A549 (cell line): ENCODE results near the gene ZNF362. TPM values are rescaled to one million over a fixed set of nuclear protein-coding genes. Genes with fewer than 3 reads are reported as not detected.

Experiments used
- ATAC-seq, 2 experiments: fragments of 200-7000 bp in 1 of 2; fragments of >200 bp in 1 of 2; cut with Nextera tagmentation in 1 of 2; cut with Tn5 transposase in 1 of 2; 3 replicates each; pipeline versions ENCODE4 v1.8.0 to v1.9.1; 2018 to 2020; ENCODE audit warnings: mild to moderate bottlenecking in 1 of 2, moderate library complexity in 1 of 2
- CTCF ChIA-PET: fragments of 300-600 bp; sonication (Branson Sonifier 250); formaldehyde crosslinking; extraction: SDS; loops from one replicate; lab custom pipeline; 2021; ENCODE audit warnings: antibody characterized with exemption, inconsistent platforms; lab: Yijun Ruan, JAX
- POLR2A ChIA-PET: fragments of 350-600 bp; formaldehyde crosslinking; extraction: SDS; loops from one replicate; lab custom pipeline; 2021; ENCODE audit warnings: antibody characterized with exemption, inconsistent platforms; lab: Yijun Ruan, JAX
- DNase-seq, 2 experiments: peaks; one replicate each; pipeline versions ENCODE4 v3.0.0 to v3.0.0-alpha.2; 2011 to 2016; ENCODE audit warnings: low read depth in 1 of 2, low spot score in 1 of 2
- FAIRE-seq: peaks from 2 replicates; lab custom pipeline; 2011; peaks lifted over from hg19 to GRCh38; lab: Jason Lieb, UNC
- H3K27ac ChIP-seq, 2 experiments: fragments of >200 bp; sonication (Bioruptor Twin); formaldehyde crosslinking; 3 replicates each; pipeline ENCODE4 v1.5.1; 2016 to 2017
- H3K4me1 ChIP-seq: fragments of >200 bp; sonication (Bioruptor Twin); formaldehyde crosslinking; 3 replicates; pipeline ENCODE4 v1.6.1; 2016
- H3K4me2 ChIP-seq: fragments of >200 bp; sonication (Bioruptor Twin); formaldehyde crosslinking; 3 replicates; pipeline ENCODE4 v1.6.1; 2016
- H3K4me3 ChIP-seq: fragments of >200 bp; sonication (Bioruptor Twin); formaldehyde crosslinking; 3 replicates; pipeline ENCODE4 v1.5.1; 2016
- H3K9me3 ChIP-seq: fragments of >200 bp; sonication (Bioruptor Twin); formaldehyde crosslinking; 3 replicates; pipeline ENCODE4 v1.6.1; 2016
- CBX8 ChIP-seq: fragments of 200-600 bp; sonication (generic); IDR thresholded peaks from 2 replicates; pipeline ENCODE4 v1.6.1; 2016
- CHD2 ChIP-seq: fragments of 150-350 bp; IDR thresholded peaks from 2 replicates; pipeline ENCODE4 v1.6.1; 2014; ENCODE audit warnings: low read length; ENCODE audit not compliant: partially characterized antibody
- ESRRA ChIP-seq: fragments of 150-350 bp; IDR thresholded peaks from 2 replicates; pipeline ENCODE4 v1.6.1; 2014; ENCODE audit warnings: mild to moderate bottlenecking, low read length, borderline replicate concordance
- FOSB ChIP-seq: fragments of 250-450 bp; sonication (Bioruptor Pico); IDR thresholded peaks from 2 replicates; pipeline ENCODE4 v1.5.0; 2020; ENCODE audit warnings: mild to moderate bottlenecking, moderate library complexity
- FOXS1 ChIP-seq: fragments of 250-450 bp; sonication (Bioruptor Pico); IDR thresholded peaks from 2 replicates; pipeline ENCODE4 v1.5.0; 2020; ENCODE audit warnings: mild to moderate bottlenecking, moderate library complexity
- GATA3 ChIP-seq: IDR thresholded peaks from 2 replicates; pipeline ENCODE4 v1.6.1; 2012; ENCODE audit warnings: borderline replicate concordance
- HOXA7 ChIP-seq: fragments of 250-450 bp; sonication (Bioruptor Pico); IDR thresholded peaks from 2 replicates; pipeline ENCODE4 v1.5.0; 2020; ENCODE audit warnings: mild to moderate bottlenecking, moderate library complexity
- JUN ChIP-seq, 2 experiments: fragments of >200 bp; sonication (Bioruptor Twin); formaldehyde crosslinking; IDR thresholded peaks; 2 replicates in 1 of 2; 3 replicates in 1 of 2; pipeline ENCODE4 v1.6.1; 2016 to 2017
- KDM1A ChIP-seq: fragments of 200-600 bp; sonication (generic); IDR thresholded peaks from 2 replicates; pipeline ENCODE4 v1.6.1; 2016; ENCODE audit warnings: low read depth, mild to moderate bottlenecking
- KDM5A ChIP-seq: fragments of 200-600 bp; sonication (generic); IDR thresholded peaks from 2 replicates; pipeline ENCODE4 v1.6.1; 2016; ENCODE audit warnings: antibody characterized with exemption, mild to moderate bottlenecking
- NPAS2 ChIP-seq: fragments of 250-450 bp; sonication (Bioruptor Pico); IDR thresholded peaks from 2 replicates; pipeline ENCODE4 v1.8.0; 2022; ENCODE audit warnings: mild to moderate bottlenecking, moderate library complexity, borderline replicate concordance
- NR3C1 ChIP-seq: fragments of >200 bp; sonication (Bioruptor Twin); formaldehyde crosslinking; IDR thresholded peaks from 3 replicates; pipeline ENCODE4 v1.6.1; 2017
- PHF8 ChIP-seq: fragments of 200-600 bp; sonication (generic); IDR thresholded peaks from 2 replicates; pipeline ENCODE4 v1.6.1; 2016; ENCODE audit warnings: low read depth, mild to moderate bottlenecking, antibody characterized with exemption, moderate library complexity, borderline replicate concordance
- RARB ChIP-seq: fragments of 250-450 bp; sonication (Bioruptor Pico); IDR thresholded peaks from 2 replicates; pipeline ENCODE4 v1.8.0; 2021; ENCODE audit warnings: mild to moderate bottlenecking, moderate library complexity
- RFX5 ChIP-seq: fragments of 450-650 bp; IDR thresholded peaks from 2 replicates; pipeline ENCODE4 v1.7.1; 2014; ENCODE audit warnings: antibody characterized with exemption, mild to moderate bottlenecking, moderate library complexity
- SMC3 ChIP-seq: fragments of >200 bp; sonication (Bioruptor Twin); formaldehyde crosslinking; IDR thresholded peaks from 3 replicates; pipeline ENCODE4 v1.6.1; 2018; ENCODE audit warnings: inconsistent platforms
- TP53 ChIP-seq: fragments of 250-450 bp; sonication (Bioruptor Pico); IDR thresholded peaks from 2 replicates; pipeline ENCODE4 v1.5.0; 2021; ENCODE audit warnings: mild to moderate bottlenecking, moderate library complexity
- ZFP36 ChIP-seq: fragments of 450-650 bp; IDR thresholded peaks from 2 replicates; pipeline ENCODE4 v1.6.1; 2014; ENCODE audit warnings: borderline replicate concordance; ENCODE audit not compliant: partially characterized antibody
- ZSCAN20 ChIP-seq: fragments of 250-450 bp; sonication (Bioruptor Pico); IDR thresholded peaks from 2 replicates; pipeline ENCODE4 v1.8.0; 2022; ENCODE audit warnings: mild to moderate bottlenecking, moderate library complexity
- WGBS: methylation state at CpG from one replicate; pipeline ENCODE4 v1.1.6; 2017; ENCODE audit errors: missing lambda C conversion rate; 5-methylcytosine and 5-hydroxymethylcytosine counted together
- polyA plus RNA-seq, 4 experiments: library from polyadenylated mRNA; depleted of rRNA in 3 of 4; stranded (reverse); fragments of >200 nt; fragmentation: RNase III in 1 of 4; extraction: RNeasy Plus Mini Kit Qiagen cat#74134 plus additional on column Dnase treatment in 1 of 4; gene quantifications; 2 replicates in 3 of 4; 3 replicates in 1 of 4; pipeline ENCODE4 v1.2.3, GENCODE V29; 2011 to 2017
- TF ChIP-seq, protein P1 (sequence below): fragments of >200 bp; sonication (Bioruptor Twin); formaldehyde crosslinking; IDR thresholded peaks from 2 replicates; pipeline ENCODE4 v1.6.1; 2016
- TF ChIP-seq, protein P2 (sequence below): fragments of 150-350 bp; IDR thresholded peaks from 2 replicates; pipeline ENCODE4 v1.6.1; 2014; ENCODE audit warnings: low read depth, mild to moderate bottlenecking, low read length
- TF ChIP-seq, protein P3 (sequence below): IDR thresholded peaks from 2 replicates; pipeline ENCODE4 v1.6.1; 2012
- TF ChIP-seq, protein P4 (sequence below): fragments of 200-600 bp; sonication (generic); IDR thresholded peaks from 2 replicates; pipeline ENCODE4 v1.6.1; 2016; ENCODE audit warnings: antibody characterized with exemption, mild to moderate bottlenecking, moderate library complexity

The ZNF362 gene
- polyA plus RNA-seq, 2 of the 4 experiments (the other 2 are of a cell fraction), result 4.8 to 7.9 TPM

DNA sequence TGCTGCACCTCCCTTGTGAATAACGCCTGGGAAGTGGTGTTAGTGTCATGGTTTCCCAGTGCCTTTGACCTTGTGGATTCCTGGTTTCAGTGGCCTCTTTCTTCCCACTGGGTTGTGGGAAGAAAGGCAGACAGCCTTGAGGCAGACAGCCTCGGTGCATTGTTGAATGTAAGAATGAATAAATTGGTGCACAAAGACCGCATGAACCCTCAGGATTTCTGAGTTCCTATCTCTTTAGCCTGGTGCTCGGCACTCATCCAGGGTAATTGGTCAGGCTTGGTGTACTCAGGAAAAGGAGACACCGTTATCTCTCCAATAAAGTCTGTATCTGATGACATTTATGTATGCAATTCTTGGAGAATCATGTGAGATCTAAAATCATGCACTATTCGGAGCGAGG is 5.1 kb downstream of the ZNF362 start:
- DNase-seq (no peak), FAIRE-seq (no peak), ATAC-seq (no peak)
- 92% methylated on average over 7 of the region's 7 CpGs for WGBS
- no peak overlapping the region for H3K27ac ChIP-seq
- TF ChIP-seq FOXS1 (CRISPR knock-in tag) (no peak), TP53 (CRISPR knock-in tag) (no peak), FOSB (no peak), ZFP36 (no peak), NPAS2 (no peak), KDM5A (no peak), PHF8 (no peak), NR3C1 (no peak), GATA3 (no peak), CBX8 (no peak), HOXA7 (CRISPR knock-in tag) (no peak), RARB (no peak)
- TF ChIP-seq, protein P1, sequence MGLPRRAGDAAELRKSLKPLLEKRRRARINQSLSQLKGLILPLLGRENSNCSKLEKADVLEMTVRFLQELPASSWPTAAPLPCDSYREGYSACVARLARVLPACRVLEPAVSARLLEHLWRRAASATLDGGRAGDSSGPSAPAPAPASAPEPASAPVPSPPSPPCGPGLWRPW, result no peak
- TF ChIP-seq, protein P2, sequence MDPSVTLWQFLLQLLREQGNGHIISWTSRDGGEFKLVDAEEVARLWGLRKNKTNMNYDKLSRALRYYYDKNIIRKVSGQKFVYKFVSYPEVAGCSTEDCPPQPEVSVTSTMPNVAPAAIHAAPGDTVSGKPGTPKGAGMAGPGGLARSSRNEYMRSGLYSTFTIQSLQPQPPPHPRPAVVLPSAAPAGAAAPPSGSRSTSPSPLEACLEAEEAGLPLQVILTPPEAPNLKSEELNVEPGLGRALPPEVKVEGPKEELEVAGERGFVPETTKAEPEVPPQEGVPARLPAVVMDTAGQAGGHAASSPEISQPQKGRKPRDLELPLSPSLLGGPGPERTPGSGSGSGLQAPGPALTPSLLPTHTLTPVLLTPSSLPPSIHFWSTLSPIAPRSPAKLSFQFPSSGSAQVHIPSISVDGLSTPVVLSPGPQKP, result no peak
- CTCF ChIA-PET, result no interaction called here
- POLR2A ChIA-PET, result no interaction called here
- H3K4me2 ChIP-seq, result no peak overlapping the region
- H3K9me3 ChIP-seq, result no peaks in the 10 kb centered on the region
- peaks cover 16% of the 10 kb centered on the region for H3K4me1 ChIP-seq
- no peak overlapping the region for H3K4me3 ChIP-seq

DNA sequence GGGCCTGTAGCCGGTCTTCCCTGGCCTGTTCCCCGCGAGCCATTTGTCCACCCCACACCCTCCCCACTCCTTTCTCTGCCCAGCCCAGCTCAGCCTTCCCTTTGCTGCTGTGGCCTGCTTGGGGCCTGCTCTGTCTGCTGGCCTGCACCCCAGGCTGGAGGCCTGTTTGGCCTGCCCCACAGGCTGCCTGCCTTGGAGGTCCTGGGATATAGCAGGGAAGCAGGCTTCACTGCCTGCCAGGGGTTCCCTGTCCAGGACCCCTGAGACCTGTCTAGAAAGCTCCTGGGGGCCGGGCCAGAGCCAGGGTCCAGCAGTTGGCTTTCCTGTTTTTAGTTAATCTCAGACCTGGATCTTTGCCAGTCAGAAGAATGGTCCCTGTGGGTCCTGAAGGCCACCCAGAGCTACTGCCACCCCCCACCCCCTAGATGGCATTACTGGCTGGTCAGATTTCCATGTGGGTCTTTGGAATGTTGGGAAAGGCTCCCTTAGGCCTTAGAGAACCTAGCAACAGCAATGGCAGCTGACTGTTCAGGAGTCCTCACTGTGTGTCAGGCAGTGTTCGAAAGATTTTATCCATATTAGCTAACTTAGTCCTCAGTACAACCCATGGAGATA is 7.7 kb downstream of the ZNF362 start:
- Histone ChIP-seq H3K4me1 (peaks cover 1% of the 10 kb centered on the region; the same call in 2 of the 3 replicates), H3K4me2 (no peak overlapping the region), H3K27ac (no peak overlapping the region), H3K9me3 (no peaks in the 10 kb centered on the region)
- CTCF ChIA-PET, result interaction anchor here (0.7 kb wide), 1 partner anchor 31 kb away, joined by 3 read pairs; no protein-coding TSS in a partner anchor
- 98% methylated on average over 4 of the region's 5 CpGs for WGBS
- no peak for FAIRE-seq
- no peak for TF ChIP-seq ZSCAN20 (CRISPR knock-in tag)
- TF ChIP-seq, protein P2, result no peak
- TF ChIP-seq, protein P3, sequence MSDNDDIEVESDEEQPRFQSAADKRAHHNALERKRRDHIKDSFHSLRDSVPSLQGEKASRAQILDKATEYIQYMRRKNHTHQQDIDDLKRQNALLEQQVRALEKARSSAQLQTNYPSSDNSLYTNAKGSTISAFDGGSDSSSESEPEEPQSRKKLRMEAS, result no peak
- no peak for TF ChIP-seq KDM1A
- TF ChIP-seq CHD2, result no peak
- TF ChIP-seq RARB, result no peak
- TF ChIP-seq GATA3, result no peak
- TF ChIP-seq RFX5, result no peak
- TF ChIP-seq ESRRA, result no peak
- TF ChIP-seq TP53 (CRISPR knock-in tag), result no peak
- TF ChIP-seq SMC3, result no peak
- TF ChIP-seq, protein P4, sequence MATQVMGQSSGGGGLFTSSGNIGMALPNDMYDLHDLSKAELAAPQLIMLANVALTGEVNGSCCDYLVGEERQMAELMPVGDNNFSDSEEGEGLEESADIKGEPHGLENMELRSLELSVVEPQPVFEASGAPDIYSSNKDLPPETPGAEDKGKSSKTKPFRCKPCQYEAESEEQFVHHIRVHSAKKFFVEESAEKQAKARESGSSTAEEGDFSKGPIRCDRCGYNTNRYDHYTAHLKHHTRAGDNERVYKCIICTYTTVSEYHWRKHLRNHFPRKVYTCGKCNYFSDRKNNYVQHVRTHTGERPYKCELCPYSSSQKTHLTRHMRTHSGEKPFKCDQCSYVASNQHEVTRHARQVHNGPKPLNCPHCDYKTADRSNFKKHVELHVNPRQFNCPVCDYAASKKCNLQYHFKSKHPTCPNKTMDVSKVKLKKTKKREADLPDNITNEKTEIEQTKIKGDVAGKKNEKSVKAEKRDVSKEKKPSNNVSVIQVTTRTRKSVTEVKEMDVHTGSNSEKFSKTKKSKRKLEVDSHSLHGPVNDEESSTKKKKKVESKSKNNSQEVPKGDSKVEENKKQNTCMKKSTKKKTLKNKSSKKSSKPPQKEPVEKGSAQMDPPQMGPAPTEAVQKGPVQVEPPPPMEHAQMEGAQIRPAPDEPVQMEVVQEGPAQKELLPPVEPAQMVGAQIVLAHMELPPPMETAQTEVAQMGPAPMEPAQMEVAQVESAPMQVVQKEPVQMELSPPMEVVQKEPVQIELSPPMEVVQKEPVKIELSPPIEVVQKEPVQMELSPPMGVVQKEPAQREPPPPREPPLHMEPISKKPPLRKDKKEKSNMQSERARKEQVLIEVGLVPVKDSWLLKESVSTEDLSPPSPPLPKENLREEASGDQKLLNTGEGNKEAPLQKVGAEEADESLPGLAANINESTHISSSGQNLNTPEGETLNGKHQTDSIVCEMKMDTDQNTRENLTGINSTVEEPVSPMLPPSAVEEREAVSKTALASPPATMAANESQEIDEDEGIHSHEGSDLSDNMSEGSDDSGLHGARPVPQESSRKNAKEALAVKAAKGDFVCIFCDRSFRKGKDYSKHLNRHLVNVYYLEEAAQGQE, result no peak
- TF ChIP-seq JUN (IDR thresholded peaks at IDR 0.05), result no peak
- TF ChIP-seq, all 56 proteins: peak for 0
- H3K4me3 ChIP-seq, result no peak overlapping the region
- no peak for ATAC-seq
- no peak for DNase-seq
- POLR2A ChIA-PET, result interaction anchor here (0.6 kb wide), 1 partner anchor 124 kb away, joined by 7 read pairs; no protein-coding TSS in a partner anchor
